Neuronal stem cell (in vitro differentiated cells): Measurements from ENCODE around the gene FBXO46. TPM values are rescaled to one million over a fixed set of nuclear protein-coding genes. Genes with fewer than 3 reads are reported as not detected.

Experiments
- DNase-seq: peaks from one replicate; pipeline ENCODE4 v3.0.0-alpha.2; 2013; ENCODE audit warnings: low spot score
- H2AFZ ChIP-seq: one replicate; pipeline ENCODE4 v1.6.1; 2013; ENCODE audit warnings: mild to moderate bottlenecking, low read length, inconsistent platforms
- H2AK5ac ChIP-seq: 2 replicates; pipeline ENCODE4 v1.6.1; 2013; ENCODE audit warnings: low read depth, mild to moderate bottlenecking, inconsistent platforms, low read length, moderate library complexity, mixed read lengths
- H2BK120ac ChIP-seq: 2 replicates; pipeline ENCODE4 v1.6.1; 2013; ENCODE audit warnings: low read depth, mild to moderate bottlenecking, inconsistent platforms, low read length, moderate library complexity, mixed read lengths
- H2BK12ac ChIP-seq: one replicate; pipeline ENCODE4 v1.6.1; 2013; ENCODE audit warnings: low read length, inconsistent platforms
- H2BK15ac ChIP-seq: 2 replicates; pipeline ENCODE4 v1.6.1; 2013; ENCODE audit warnings: mild to moderate bottlenecking, low read length, inconsistent platforms, mixed read lengths
- H2BK5ac ChIP-seq: one replicate; pipeline ENCODE4 v1.6.1; 2013; ENCODE audit warnings: inconsistent platforms, mild to moderate bottlenecking, low read length, moderate library complexity
- H3K14ac ChIP-seq: one replicate; pipeline ENCODE4 v1.6.1; 2013; ENCODE audit warnings: low read length, inconsistent platforms
- H3K18ac ChIP-seq: 2 replicates; pipeline ENCODE4 v1.6.1; 2013; ENCODE audit warnings: low read length, inconsistent platforms
- H3K23ac ChIP-seq: 2 replicates; pipeline ENCODE4 v1.6.1; 2013; ENCODE audit warnings: low read depth, mild to moderate bottlenecking, mixed read lengths, low read length, inconsistent platforms; ENCODE audit not compliant: poor library complexity
- H3K27ac ChIP-seq: replicated peaks from 3 replicates; pipeline ENCODE4 v1.5.1; 2013; ENCODE audit warnings: low read length, inconsistent platforms
- H3K27me3 ChIP-seq, 3 experiments: 2 replicates each; pipeline ENCODE4 v1.6.1; 2013; ENCODE audit warnings: low read length in 3 of 3, mild to moderate bottlenecking in 2 of 3, inconsistent platforms in 1 of 3, low read depth in 1 of 3, mixed read lengths in 1 of 3, moderate library complexity in 1 of 3; ENCODE audit not compliant: control insufficient read depth in 3 of 3, insufficient read depth in 3 of 3
- H3K36me3 ChIP-seq, 2 donors: replicated peaks in 1 of 2; 2 replicates each; pipeline ENCODE4 v1.6.1; 2013; ENCODE audit warnings: low read length in 2 of 2; ENCODE audit not compliant: control insufficient read depth in 2 of 2, insufficient read depth in 2 of 2
- H3K4ac ChIP-seq: 2 replicates; pipeline ENCODE4 v1.6.1; 2013; ENCODE audit warnings: inconsistent platforms, mild to moderate bottlenecking, low read length, moderate library complexity
- H3K4me1 ChIP-seq, 2 donors: 1 replicate in 1 of 2; 2 replicates in 1 of 2; pipeline ENCODE4 v1.6.1; 2013; ENCODE audit warnings: low read length in 2 of 2, low read depth in 1 of 2; ENCODE audit not compliant: control insufficient read depth in 2 of 2, insufficient read depth in 1 of 2
- H3K4me2 ChIP-seq: one replicate; pipeline ENCODE4 v1.6.1; 2013; ENCODE audit warnings: mild to moderate bottlenecking, low read length, inconsistent platforms; ENCODE audit not compliant: insufficient read depth, poor library complexity, severe bottlenecking
- H3K4me3 ChIP-seq, 2 donors: 2 replicates each; pipeline ENCODE4 v1.5.1; 2013; ENCODE audit warnings: low read length in 2 of 2, mild to moderate bottlenecking in 2 of 2, inconsistent platforms in 1 of 2, moderate library complexity in 1 of 2
- H3K79me1 ChIP-seq: one replicate; pipeline ENCODE4 v1.6.1; 2013; ENCODE audit warnings: low read depth, mild to moderate bottlenecking, inconsistent platforms, low read length, moderate library complexity
- H3K9ac ChIP-seq: one replicate; pipeline ENCODE4 v1.6.1; 2013; ENCODE audit warnings: mild to moderate bottlenecking, low read depth, low read length, inconsistent platforms; ENCODE audit not compliant: poor library complexity
- H3K9me3 ChIP-seq, 2 donors: replicated peaks in 1 of 2; 2 replicates each; pipeline versions ENCODE3 to v1.6.1; 2013; ENCODE audit warnings: low read length in 2 of 2, mild to moderate bottlenecking in 2 of 2, inconsistent platforms in 1 of 2, low read depth in 1 of 2, mixed read lengths in 1 of 2, moderate library complexity in 1 of 2; ENCODE audit not compliant: control insufficient read depth in 2 of 2, insufficient read depth in 1 of 2
- H4K8ac ChIP-seq: one replicate; pipeline ENCODE4 v1.6.1; 2013; ENCODE audit warnings: low read depth, mild to moderate bottlenecking, inconsistent platforms, low read length, moderate library complexity
- H4K91ac ChIP-seq: one replicate; pipeline ENCODE4 v1.6.1; 2013; ENCODE audit warnings: low read length, low read depth, mild to moderate bottlenecking, inconsistent platforms; ENCODE audit not compliant: poor library complexity
- WGBS, 2 donors: extraction: QIAGEN DNeasy Blood & Tissue Kit; methylation state at CpG; one replicate each; pipeline ENCODE4 v1.1.7; 2013; ENCODE audit warnings: missing lambda C conversion rate in 2 of 2, mixed read lengths in 1 of 2; ENCODE audit not compliant: insufficient read length in 2 of 2, insufficient replicate concordance in 1 of 2; ENCODE audit errors: extremely low coverage in 2 of 2; 5-methylcytosine and 5-hydroxymethylcytosine counted together
- polyA plus RNA-seq, 2 experiments: library from polyadenylated mRNA; stranded (reverse); fragments of 200-250 nt; gene quantifications; one replicate each; pipeline ENCODE4 v1.2.3, GENCODE V29; 2013

The FBXO46 gene
- polyA plus RNA-seq (2013, experiment 1 of 2) = 16.9 TPM
- polyA plus RNA-seq (2013, experiment 2 of 2) = 17.4 TPM

- Histone ChIP-seq H2BK5ac (peak within 1 kb of the TSS; percentile 71), H2BK120ac (peak within 1 kb of the TSS; percentile 83), H4K91ac (no peak within 1 kb of the TSS), H3K9me3 (no peaks in the 10 kb centered on the region), H2AFZ (peak within 1 kb of the TSS; percentile 85), H3K4me2 (peak within 1 kb of the TSS; percentile 74), H3K27ac (peak within 1 kb of the TSS; percentile 9), H2AK5ac (peak within 1 kb of the TSS; percentile 98), H3K79me1 (no peaks in the 10 kb centered on the region), H3K4me3 (peak within 1 kb of the TSS; percentile 74 to 93), H3K36me3 (peaks cover 0 to 5% of the 10 kb centered on the region in 2 donors), H3K4ac (no peak within 1 kb of the TSS), H3K14ac (peak within 1 kb of the TSS; percentile 75), H2BK15ac (peak within 1 kb of the TSS; percentile 26), H3K27me3 (no peaks in the 10 kb centered on the region), H3K4me1 (peaks cover 0 to 7% of the 10 kb centered on the region in 2 donors), H4K8ac (no peak within 1 kb of the TSS), H3K23ac (peak within 1 kb of the TSS; percentile 97), H3K9ac (peak within 1 kb of the TSS; percentile 89), H3K18ac (peak within 1 kb of the TSS; percentile 50), H2BK12ac (peak within 1 kb of the TSS; percentile 10)
- no CpG with 5 or more reads among the region's 48 CpGs for WGBS, 2 donors
- peak; percentile 94 for DNase-seq
These were observed at the start of gene FBXO46 for GRCh38 chr19:45730368-45731288. Gene FBXO46 (minus strand): TSS chr19:45730896. CDS start chr19:45713495, 17,401 bp downstream.

- H3K23ac ChIP-seq = no peak overlapping the region
- H2BK120ac ChIP-seq = no peak overlapping the region
- peak overlapping the region; percentile 55 for H3K18ac ChIP-seq
- DNase-seq = no peak
- H3K14ac ChIP-seq = no peak overlapping the region
- no peak overlapping the region for H2AFZ ChIP-seq
- peak overlapping the region; percentile 68 for H2BK15ac ChIP-seq
- no peak overlapping the region for H3K4ac ChIP-seq
- no peak overlapping the region for H3K4me3 ChIP-seq
- WGBS, 2 donors = no CpG with 5 or more reads among the region's 4 CpGs
- H3K9me3 ChIP-seq = no peaks in the 10 kb centered on the region
- H4K91ac ChIP-seq = no peak overlapping the region
- peak overlapping the region; percentile 78 for H4K8ac ChIP-seq
- peaks cover 0 to 6% (median 0%) of the 10 kb centered on the region in 3 experiments for H3K27me3 ChIP-seq
- peaks cover 19 to 24% of the 10 kb centered on the region in 2 donors for H3K4me1 ChIP-seq
- no peak overlapping the region for H3K27ac ChIP-seq
- H3K4me2 ChIP-seq = peak overlapping the region; percentile 83
- no peak overlapping the region for H3K9ac ChIP-seq
- peak overlapping the region; percentile 79 for H2AK5ac ChIP-seq
- peaks cover 23 to 58% of the 10 kb centered on the region in 2 donors for H3K36me3 ChIP-seq
- H3K79me1 ChIP-seq = peaks cover 2% of the 10 kb centered on the region
- peak overlapping the region; percentile 2 for H2BK5ac ChIP-seq
- no peak overlapping the region for H2BK12ac ChIP-seq
These were observed 49.4 kb upstream of the FBXO46 start for GRCh38 chr19:45780146-45780447.

GRCh38 chr19:45779231-45780145 lies 48.8 kb upstream of the FBXO46 start:
- Histone ChIP-seq H3K23ac (peak overlapping the region; percentile 19), H3K27me3 (peaks cover 0 to 6% (median 0%) of the 10 kb centered on the region in 3 experiments), H3K14ac (no peak overlapping the region), H3K4me1 (peaks cover 19 to 24% of the 10 kb centered on the region in 2 donors), H2BK120ac (no peak overlapping the region), H3K9ac (peak overlapping the region; percentile 65), H2BK5ac (peak overlapping the region; percentile 2), H3K18ac (peak overlapping the region; percentile 55), H3K79me1 (peaks cover 2% of the 10 kb centered on the region), H2BK12ac (no peak overlapping the region), H3K9me3 (no peaks in the 10 kb centered on the region), H3K4me2 (peak overlapping the region; percentile 86), H3K4ac (peak overlapping the region; percentile 79), H3K36me3 (peaks cover 20 to 57% of the 10 kb centered on the region in 2 donors), H4K8ac (peak overlapping the region; percentile 78), H4K91ac (no peak overlapping the region), H3K27ac (no peak overlapping the region), H3K4me3 (peak overlapping the region in 1 of 2 donors; percentile 82), H2AK5ac (peak overlapping the region; percentile 79), H2AFZ (no peak overlapping the region), H2BK15ac (peak overlapping the region; percentile 68)
- peak; percentile 95 for DNase-seq
- WGBS, 2 donors = no CpG with 5 or more reads among the region's 48 CpGs
